Head of caudate nucleus (tissue), 42 donors: ENCODE results near the gene SYTL1.

Experiments
- DNase-seq, 42 donors: peaks; one replicate each; pipeline versions ENCODE4 v3.0.0 to v3.0.0-alpha.2; 2020 to 2021; ENCODE audit warnings: mixed read lengths in 7 of 42
- intact Hi-C: fragments of 100-400 bp; cut with DNase I; formaldehyde crosslinking; loops from one replicate; pipeline ENCODE4 v1.15.0; 2022

SYTL1 gene

DNA sequence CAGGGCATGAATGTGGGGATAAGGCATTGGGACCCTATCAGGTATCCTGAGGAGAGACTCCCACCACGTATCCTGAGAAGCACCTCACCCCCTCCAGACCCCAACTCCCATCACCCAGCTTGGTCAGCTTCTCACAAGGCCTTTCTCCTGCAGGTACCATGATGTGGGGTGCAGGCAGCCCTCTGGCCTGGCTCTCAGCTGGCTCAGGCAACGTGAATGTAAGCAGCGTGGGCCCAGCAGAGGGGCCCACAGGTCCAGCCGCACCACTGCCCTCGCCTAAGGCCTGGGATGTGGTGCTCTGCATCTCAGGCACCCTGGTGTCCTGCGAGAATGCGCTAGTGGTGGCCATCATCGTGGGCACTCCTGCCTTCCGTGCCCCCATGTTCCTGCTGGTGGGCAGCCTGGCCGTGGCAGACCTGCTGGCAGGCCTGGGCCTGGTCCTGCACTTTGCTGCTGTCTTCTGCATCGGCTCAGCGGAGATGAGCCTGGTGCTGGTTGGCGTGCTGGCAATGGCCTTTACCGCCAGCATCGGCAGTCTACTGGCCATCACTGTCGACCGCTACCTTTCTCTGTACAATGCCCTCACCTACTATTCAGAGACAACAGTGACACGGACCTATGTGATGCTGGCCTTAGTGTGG, 51.9 kb downstream of the SYTL1 start:
- intact Hi-C loops, result loop anchor here (5.0 kb wide), 1 partner anchor 36 kb away; no protein-coding TSS in a partner anchor
- DNase-seq, result no peak

GRCh38 chr1:27394282-27394658, 52.4 kb downstream of the SYTL1 start:
- intact Hi-C loops, result loop anchor here (5.0 kb wide), 1 partner anchor 37 kb away; no protein-coding TSS in a partner anchor
- DNase-seq, result no peak

- no peak for DNase-seq
- intact Hi-C loops, result loop anchor here (5.0 kb wide), 1 partner anchor 38 kb away; no protein-coding TSS in a partner anchor
These were observed 53.1 kb downstream of the SYTL1 start for GRCh38 chr1:27394925-27395324.

DNA sequence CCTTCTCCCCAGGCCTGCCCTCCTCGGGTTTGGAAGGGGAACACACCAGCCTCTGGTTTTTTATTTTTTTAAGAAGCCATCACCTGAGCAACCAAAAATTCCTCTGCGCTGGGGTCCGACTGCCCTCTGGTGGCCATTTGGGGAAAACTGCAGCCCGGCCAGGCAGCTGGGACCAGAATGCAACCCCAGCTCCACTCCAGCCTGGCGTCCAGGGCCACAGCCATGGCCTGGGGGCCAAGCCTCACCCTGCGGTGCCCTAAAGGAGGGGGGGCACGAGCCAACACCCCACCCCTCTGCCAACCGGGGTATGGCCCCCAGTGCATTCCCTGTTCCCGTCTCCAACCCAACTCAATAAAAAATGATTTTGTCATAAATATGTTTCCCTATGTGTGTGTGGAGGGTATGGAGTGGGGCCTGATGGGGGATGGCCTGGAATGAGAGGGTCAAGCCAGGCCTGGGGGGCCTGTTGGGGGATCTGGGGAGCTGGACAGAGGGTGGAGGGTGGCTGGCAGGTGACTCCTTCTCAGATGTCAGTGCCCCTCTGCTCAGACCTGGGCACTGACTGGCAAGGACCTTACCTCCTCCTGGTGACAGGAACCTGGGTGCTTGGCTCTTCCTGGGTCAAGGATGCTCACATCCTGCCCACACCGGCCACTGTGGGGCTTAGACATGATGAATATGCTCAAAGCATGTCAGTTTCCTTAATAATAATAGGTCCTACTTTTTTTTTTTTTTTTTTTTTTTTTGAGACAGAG, 53.8 kb downstream of the SYTL1 start:
- intact Hi-C loops, result loop anchor here (2.0 kb wide), 1 partner anchor 95 kb away; no protein-coding TSS in a partner anchor
- DNase-seq, result peak; percentile 58 to 90 (median 79)

- no peak for DNase-seq
- intact Hi-C loops, result loop anchor here (2.0 kb wide), 1 partner anchor 96 kb away; no protein-coding TSS in a partner anchor
These were observed 55.3 kb downstream of the SYTL1 start for GRCh38 chr1:27397110-27397509.

- no peak for DNase-seq
- intact Hi-C loops, result loop anchor here (2.0 kb wide), 1 partner anchor 97 kb away; no protein-coding TSS in a partner anchor
These were observed 55.9 kb downstream of the SYTL1 start for GRCh38 chr1:27397749-27398148.

DNA sequence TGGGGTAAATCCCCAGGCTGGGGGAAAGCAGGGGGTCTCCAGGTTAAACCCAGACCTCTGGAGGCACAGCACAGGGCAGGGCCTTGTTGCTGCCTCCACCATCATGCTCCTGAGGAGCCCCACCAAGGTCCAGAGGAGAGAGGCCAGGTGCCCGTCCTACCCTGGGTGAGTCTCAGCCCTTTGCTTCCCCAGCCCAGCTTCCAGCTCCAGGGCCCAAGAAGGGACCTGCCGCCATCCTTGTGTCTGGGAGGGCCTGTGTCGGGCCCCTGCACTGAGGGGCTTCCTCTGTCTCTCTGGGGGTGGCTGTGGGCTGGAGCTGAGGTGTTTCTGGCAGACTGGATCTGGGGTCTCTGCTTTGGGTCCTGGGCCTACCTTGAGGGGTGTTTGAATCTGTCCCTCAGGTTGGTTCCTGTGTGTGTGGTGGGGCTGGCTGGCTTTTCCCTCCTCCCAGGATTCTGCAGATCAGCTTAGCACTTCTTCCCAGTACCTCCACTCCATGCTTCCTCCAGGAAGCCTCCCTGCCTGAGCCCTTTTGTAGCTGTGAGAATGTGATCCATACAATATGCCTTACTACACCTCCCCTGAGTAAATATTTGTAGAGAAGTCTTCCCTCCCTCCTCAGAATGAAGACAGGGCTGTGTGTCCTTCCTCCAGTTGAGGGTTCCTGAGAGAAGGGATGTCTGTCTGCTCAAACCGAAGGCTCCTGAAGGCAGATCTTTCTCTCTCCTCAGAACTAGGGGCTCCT, 56.8 kb downstream of the SYTL1 start:
- intact Hi-C loops, result no loop called here

GRCh38 chr1:27399251-27400025, 57.6 kb downstream of the SYTL1 start:
- DNase-seq, result no peak
- intact Hi-C loops, result loop anchor here (5.0 to 10.0 kb wide), 2 partner anchors 208 to 265 kb away; no protein-coding TSS in a partner anchor

More for the DNA sequence above, 56.8 kb downstream of the SYTL1 start:
- DNase-seq, result no peak

- no peak for DNase-seq
- intact Hi-C loops, result loop anchor here (5.0 to 10.0 kb wide), 2 partner anchors 207 to 264 kb away; no protein-coding TSS in a partner anchor
These were observed 58.5 kb downstream of the SYTL1 start for GRCh38 chr1:27400082-27400962.

DNA sequence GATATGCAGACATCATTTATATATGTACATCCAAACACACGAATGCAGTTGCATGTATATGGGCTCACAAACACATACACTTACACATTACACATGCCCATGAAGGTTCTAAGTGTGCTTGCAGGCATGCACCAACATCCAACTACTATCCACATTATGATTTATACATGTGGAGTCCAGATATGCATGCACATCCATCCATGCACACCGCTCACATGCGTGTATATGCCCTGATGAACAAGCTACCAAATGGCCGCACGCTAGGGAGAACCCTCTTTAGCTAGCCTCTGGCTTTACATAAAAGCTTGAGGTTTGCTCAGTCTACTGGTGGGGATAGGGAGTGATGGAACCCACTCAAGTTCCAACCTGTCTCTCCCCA, 59.1 kb downstream of the SYTL1 start:
- intact Hi-C loops, result loop anchor here (5.0 to 10.0 kb wide), 2 partner anchors 206 to 264 kb away; no protein-coding TSS in a partner anchor
- DNase-seq, result no peak

DNA sequence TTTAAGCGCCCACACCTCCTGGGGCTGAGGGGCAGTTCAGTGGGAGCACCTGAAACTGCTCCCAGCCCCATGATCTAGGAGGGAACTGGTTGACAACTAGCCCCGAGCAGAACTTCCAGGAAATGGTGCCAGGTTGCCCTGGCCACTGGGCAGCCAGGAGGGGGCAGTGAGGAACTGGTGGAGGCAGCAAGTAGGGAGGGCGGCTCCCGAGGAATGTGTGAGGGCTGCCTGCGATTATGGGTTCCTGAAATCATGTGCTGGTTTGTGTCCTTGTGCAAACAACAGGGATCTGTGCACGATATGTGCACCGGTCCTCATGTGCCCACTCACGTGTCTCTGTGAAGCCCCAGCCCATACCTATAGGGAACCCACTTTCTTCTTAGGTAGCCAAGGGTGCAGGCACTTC, 60.5 kb downstream of the SYTL1 start:
- intact Hi-C loops, result loop anchor here (5.0 to 10.0 kb wide), 2 partner anchors 205 to 262 kb away; no protein-coding TSS in a partner anchor

GRCh38 chr1:27403065-27403726, 61.4 kb downstream of the SYTL1 start:
- intact Hi-C loops, result loop anchor here (5.0 to 10.0 kb wide), 2 partner anchors 204 to 262 kb away; no protein-coding TSS in a partner anchor
- peak in 22 of 42 donors; percentile 17 to 71 (median 44) for DNase-seq

More for the DNA sequence above, 60.5 kb downstream of the SYTL1 start:
- DNase-seq, result peak; percentile 42 to 84 (median 71)
